RWPE2 (cell line): Measurements from ENCODE around the gene LHX6.

Experiments
- ATAC-seq: fragments of 200-7000 bp; cut with Tn5 transposase; 3 replicates; pipeline ENCODE4 v1.9.1; 2021; ENCODE audit warnings: low read depth
- DNase-seq: peaks from one replicate; pipeline ENCODE4 v3.0.0-alpha.2; 2020; ENCODE audit warnings: low spot score
- H3K27ac ChIP-seq: fragments of 450-650 bp; 2 replicates; pipeline ENCODE4 v1.5.1; 2017; ENCODE audit warnings: mild to moderate bottlenecking; ENCODE audit not compliant: poor library complexity, severe bottlenecking
- H3K27me3 ChIP-seq: fragments of 250-450 bp; sonication (Bioruptor Pico); 2 replicates; pipeline ENCODE4 v1.5.1; 2021; ENCODE audit warnings: mild to moderate bottlenecking, moderate library complexity; ENCODE audit not compliant: insufficient read depth, poor library complexity, severe bottlenecking
- H3K36me3 ChIP-seq: fragments of 250-450 bp; sonication (Bioruptor Pico); 2 replicates; pipeline ENCODE4 v1.5.1; 2020; ENCODE audit warnings: low read depth, mild to moderate bottlenecking, moderate library complexity
- H3K4me1 ChIP-seq: fragments of 250-450 bp; sonication (Bioruptor Pico); 2 replicates; pipeline ENCODE4 v1.5.1; 2021; ENCODE audit warnings: mild to moderate bottlenecking, moderate library complexity; ENCODE audit not compliant: insufficient read depth, poor library complexity, severe bottlenecking
- H3K4me3 ChIP-seq: fragments of 250-450 bp; sonication (Bioruptor Pico); 2 replicates; pipeline ENCODE4 v1.5.1; 2021; ENCODE audit warnings: mild to moderate bottlenecking, moderate library complexity; ENCODE audit not compliant: severe bottlenecking
- H3K9me3 ChIP-seq: fragments of 250-450 bp; sonication (Bioruptor Pico); 2 replicates; pipeline ENCODE4 v1.5.1; 2021; ENCODE audit warnings: mild to moderate bottlenecking, moderate library complexity; ENCODE audit not compliant: severe bottlenecking
- TF ChIP-seq, protein P1 (sequence below): fragments of 450-650 bp; IDR thresholded peaks from one replicate; pipeline ENCODE4 v1.5.1; 2017; ENCODE audit warnings: mild to moderate bottlenecking, moderate library complexity; ENCODE audit not compliant: poor library complexity, severe bottlenecking

LHX6 gene

DNA sequence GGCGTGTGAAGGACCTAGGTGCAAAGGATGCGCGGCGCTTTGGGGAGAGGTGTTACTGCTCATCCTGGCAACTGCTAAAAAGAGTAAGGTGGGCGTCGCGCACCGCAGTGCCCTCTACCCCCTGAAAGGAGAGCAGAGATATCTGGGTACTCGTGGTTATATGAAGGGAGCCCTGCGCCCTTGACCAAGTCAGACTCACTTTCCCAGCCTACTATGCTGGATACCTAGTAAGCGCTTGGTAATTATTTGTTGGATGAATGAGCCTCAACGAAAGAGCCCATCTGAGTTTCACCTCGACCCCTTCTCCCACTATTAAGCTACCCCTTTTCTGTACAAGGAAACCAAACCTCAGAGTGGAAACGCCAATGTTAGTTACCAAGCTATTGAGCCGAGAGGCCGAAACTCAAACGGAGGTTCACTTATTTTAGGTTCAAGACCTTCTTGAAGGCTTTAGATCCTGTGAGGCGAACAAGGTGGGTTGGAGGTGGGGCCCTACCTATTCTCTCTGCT is 8.0 kb downstream of the LHX6 start:
- Histone ChIP-seq H3K4me3 (no peak overlapping the region), H3K27me3 (peaks cover 24% of the 10 kb centered on the region)
- DNase-seq, result no peak

GRCh38 chr9:122219856-122220672 is 8.7 kb downstream of the LHX6 start:
- no peak overlapping the region for H3K27ac ChIP-seq
- no peak overlapping the region for H3K4me3 ChIP-seq
- TF ChIP-seq, protein P1, sequence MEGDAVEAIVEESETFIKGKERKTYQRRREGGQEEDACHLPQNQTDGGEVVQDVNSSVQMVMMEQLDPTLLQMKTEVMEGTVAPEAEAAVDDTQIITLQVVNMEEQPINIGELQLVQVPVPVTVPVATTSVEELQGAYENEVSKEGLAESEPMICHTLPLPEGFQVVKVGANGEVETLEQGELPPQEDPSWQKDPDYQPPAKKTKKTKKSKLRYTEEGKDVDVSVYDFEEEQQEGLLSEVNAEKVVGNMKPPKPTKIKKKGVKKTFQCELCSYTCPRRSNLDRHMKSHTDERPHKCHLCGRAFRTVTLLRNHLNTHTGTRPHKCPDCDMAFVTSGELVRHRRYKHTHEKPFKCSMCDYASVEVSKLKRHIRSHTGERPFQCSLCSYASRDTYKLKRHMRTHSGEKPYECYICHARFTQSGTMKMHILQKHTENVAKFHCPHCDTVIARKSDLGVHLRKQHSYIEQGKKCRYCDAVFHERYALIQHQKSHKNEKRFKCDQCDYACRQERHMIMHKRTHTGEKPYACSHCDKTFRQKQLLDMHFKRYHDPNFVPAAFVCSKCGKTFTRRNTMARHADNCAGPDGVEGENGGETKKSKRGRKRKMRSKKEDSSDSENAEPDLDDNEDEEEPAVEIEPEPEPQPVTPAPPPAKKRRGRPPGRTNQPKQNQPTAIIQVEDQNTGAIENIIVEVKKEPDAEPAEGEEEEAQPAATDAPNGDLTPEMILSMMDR, result no peak
- H3K36me3 ChIP-seq, result no peaks in the 10 kb centered on the region
- peaks cover 24% of the 10 kb centered on the region for H3K27me3 ChIP-seq
- no peaks in the 10 kb centered on the region for H3K9me3 ChIP-seq
- H3K4me1 ChIP-seq, result no peaks in the 10 kb centered on the region
- ATAC-seq (no peak), DNase-seq (no peak)

More for the DNA sequence above, 8.0 kb downstream of the LHX6 start:
- no peaks in the 10 kb centered on the region for H3K4me1 ChIP-seq
- no peaks in the 10 kb centered on the region for H3K9me3 ChIP-seq
- H3K27ac ChIP-seq, result no peak overlapping the region
- ATAC-seq, result no peak
- TF ChIP-seq, protein P1, result no peak
- no peaks in the 10 kb centered on the region for H3K36me3 ChIP-seq

DNA sequence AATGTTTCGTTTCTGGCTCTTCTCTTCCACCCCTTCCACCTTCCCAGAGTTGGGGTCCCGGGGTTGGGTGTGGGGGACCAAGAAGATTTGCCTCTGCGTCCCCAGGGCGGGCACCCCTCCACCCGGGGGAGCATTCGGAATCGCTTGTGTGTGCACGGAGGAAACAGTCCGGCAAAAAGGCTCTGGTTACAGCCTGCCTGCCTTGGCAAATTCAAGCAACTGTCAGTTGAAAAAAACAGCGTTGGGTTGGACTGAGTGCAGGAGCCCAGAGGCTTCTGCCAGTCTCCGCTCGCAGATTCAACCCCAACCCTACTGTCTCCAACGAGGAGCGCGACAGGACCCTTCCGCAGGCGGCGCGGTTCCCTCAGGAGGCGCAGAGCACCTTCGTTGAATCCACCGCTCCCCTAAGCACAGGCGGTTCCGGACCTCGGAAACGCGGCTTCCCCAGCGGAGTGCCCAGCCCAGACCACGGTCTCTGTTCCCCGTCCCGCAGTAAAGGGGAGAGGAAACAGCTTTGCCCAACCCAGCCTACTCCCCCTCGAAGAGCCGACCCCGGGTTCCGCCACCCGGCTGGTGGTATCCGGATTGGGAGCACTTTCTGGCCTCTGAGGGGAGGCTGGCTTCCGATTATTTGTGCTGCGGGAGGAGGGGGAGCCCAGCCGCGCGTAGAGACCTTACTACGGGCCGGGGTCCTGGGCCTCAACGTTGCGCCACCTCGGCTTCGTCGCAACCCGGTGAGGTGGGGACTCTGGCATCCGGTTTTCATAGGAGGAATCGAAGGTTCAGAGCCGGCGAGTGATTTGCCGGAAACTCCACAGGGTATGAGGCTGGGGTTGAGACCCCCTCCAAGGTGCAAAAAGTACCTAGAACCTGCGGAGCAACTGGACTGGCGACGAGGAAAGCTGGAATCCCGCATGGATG is 9.6 kb downstream of the LHX6 start:
- DNase-seq, result no peak
- H3K36me3 ChIP-seq, result no peaks in the 10 kb centered on the region
- no peak for ATAC-seq
- H3K4me1 ChIP-seq, result no peaks in the 10 kb centered on the region
- peaks cover 24% of the 10 kb centered on the region for H3K27me3 ChIP-seq
- TF ChIP-seq, protein P1, result no peak
- no peak overlapping the region for H3K4me3 ChIP-seq
- H3K27ac ChIP-seq, result no peak overlapping the region
- H3K9me3 ChIP-seq, result no peaks in the 10 kb centered on the region

GRCh38 chr9:122218071-122218934 is 10.5 kb downstream of the LHX6 start:
- Histone ChIP-seq H3K27ac (no peak overlapping the region), H3K27me3 (peaks cover 24% of the 10 kb centered on the region), H3K4me1 (no peaks in the 10 kb centered on the region), H3K36me3 (no peaks in the 10 kb centered on the region), H3K4me3 (no peak overlapping the region), H3K9me3 (no peaks in the 10 kb centered on the region)
- TF ChIP-seq, protein P1, result no peak
- ATAC-seq, result no peak
- no peak for DNase-seq
